HL-60 (cell line): ENCODE data around the gene PKNOX1.

Experiments
- DNase-seq, 2 experiments: peaks; one replicate each; pipeline ENCODE4 v3.0.0-alpha.2; 2010 to 2020; ENCODE audit warnings: low read depth in 1 of 2, low spot score in 1 of 2
- H3K27ac ChIP-seq: fragments of 250-450 bp; sonication (Bioruptor Pico); replicated peaks from 2 replicates; pipeline ENCODE4 v1.5.1; 2020; ENCODE audit warnings: mild to moderate bottlenecking, moderate library complexity
- H3K27me3 ChIP-seq: fragments of 250-450 bp; sonication (Bioruptor Pico); 2 replicates; pipeline ENCODE4 v1.5.1; 2021; ENCODE audit warnings: mild to moderate bottlenecking, moderate library complexity; ENCODE audit not compliant: insufficient read depth, poor library complexity, severe bottlenecking
- H3K4me3 ChIP-seq: replicated peaks from 2 replicates; pipeline ENCODE4 v1.5.1; 2011; ENCODE audit warnings: mild to moderate bottlenecking, control low read depth, low read length; ENCODE audit not compliant: insufficient read depth
- CTCF ChIP-seq: IDR thresholded peaks from one replicate; pipeline ENCODE4 v1.5.1; 2011; ENCODE audit warnings: low read length, control low read depth, inconsistent platforms; ENCODE audit not compliant: insufficient read depth
- GABPA ChIP-seq: IDR thresholded peaks from 2 replicates; pipeline ENCODE4 v1.6.1; 2012; ENCODE audit warnings: low read depth
- POLR2AphosphoS5 ChIP-seq: IDR thresholded peaks from 2 replicates; pipeline ENCODE4 v1.6.1; 2012; ENCODE audit warnings: low read depth
- REST ChIP-seq: IDR thresholded peaks from 2 replicates; pipeline ENCODE4 v1.6.1; 2012; ENCODE audit warnings: low read depth; ENCODE audit not compliant: insufficient replicate concordance
- SPI1 ChIP-seq: IDR thresholded peaks from 2 replicates; pipeline ENCODE4 v1.6.1; 2012; ENCODE audit warnings: low read depth, mild to moderate bottlenecking, borderline replicate concordance

Gene PKNOX1

GRCh38 chr21:42970946-42971653 is 3.3 kb upstream of the PKNOX1 start:
- no peak for TF ChIP-seq SPI1
- TF ChIP-seq REST, result no peak
- TF ChIP-seq GABPA, result no peak
- TF ChIP-seq POLR2AphosphoS5, result no peak
- no peak for TF ChIP-seq CTCF
- no peaks in the 10 kb centered on the region for H3K27me3 ChIP-seq
- H3K4me3 ChIP-seq, result no peak overlapping the region
- H3K27ac ChIP-seq, result no peak overlapping the region
- no peak for DNase-seq

GRCh38 chr21:42971897-42972275 is 2.5 kb upstream of the PKNOX1 start:
- H3K4me3 ChIP-seq, result no peak overlapping the region
- H3K27ac ChIP-seq, result no peak overlapping the region
- no peak for TF ChIP-seq SPI1
- TF ChIP-seq REST, result no peak
- TF ChIP-seq CTCF, result no peak
- TF ChIP-seq POLR2AphosphoS5, result no peak
- no peak for TF ChIP-seq GABPA
- no peaks in the 10 kb centered on the region for H3K27me3 ChIP-seq
- no peak for DNase-seq

DNA sequence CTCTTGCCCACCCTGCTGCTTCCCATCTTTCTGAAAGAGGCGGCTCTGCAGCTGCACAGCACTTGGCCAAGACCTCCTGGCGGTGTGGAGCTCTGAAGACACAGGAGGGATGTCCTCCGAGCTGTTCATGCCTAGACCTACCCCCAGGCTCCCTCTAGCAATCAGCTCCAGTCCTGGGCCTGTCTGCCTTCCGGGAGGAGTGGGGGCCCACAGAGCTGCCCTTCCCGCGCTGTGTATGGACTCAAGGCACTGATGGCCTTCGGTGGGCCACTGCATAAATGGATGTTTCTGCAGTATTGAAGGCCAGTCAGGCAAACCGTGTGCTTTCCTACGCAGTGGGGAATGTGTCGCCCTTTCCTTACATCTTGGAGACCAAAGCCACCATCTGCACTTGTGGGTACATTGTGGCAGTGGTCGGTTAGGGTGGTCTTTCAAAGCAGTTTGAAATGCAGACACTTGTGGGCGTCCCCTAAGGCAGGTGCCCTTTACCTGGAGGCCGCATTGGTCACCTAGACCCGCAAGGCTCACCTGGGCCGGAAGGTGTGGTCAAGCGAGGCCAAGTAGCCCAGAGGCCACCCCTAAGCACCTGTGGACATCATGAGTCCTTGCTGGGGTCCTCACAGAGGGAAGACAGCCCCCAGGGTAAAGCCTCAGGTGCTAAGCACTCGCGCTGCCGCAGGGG is 912 bp upstream of the PKNOX1 start:
- Histone ChIP-seq H3K27ac (peak overlapping the region; percentile 90), H3K27me3 (no peaks in the 10 kb centered on the region), H3K4me3 (peak overlapping the region; percentile 51)
- no peak for DNase-seq
- TF ChIP-seq SPI1 (no peak), REST (no peak)
